Skin epidermis (tissue), 12 donors: ENCODE measurements around the gene BIN2.
"Not testable (repeated sequence)": the region's sequence is repeated elsewhere in the genome, so short reads cannot be mapped to it uniquely, and the experiment has no call there.

Experiments used
- H3K27ac ChIP-seq, 21 experiments: fragments of 200-600 bp; sonication (generic) in 11 of 21; one replicate each; pipeline ENCODE4 v1.5.0; 2020; ENCODE audit warnings: mild to moderate bottlenecking in 3 of 21, inconsistent platforms in 2 of 21, moderate library complexity in 2 of 21
- H3K4me3 ChIP-seq, 7 experiments: fragments of 200-600 bp; sonication (generic) in 2 of 7; one replicate each; pipeline ENCODE4 v1.5.0; 2020; ENCODE audit warnings: inconsistent platforms in 2 of 7, mild to moderate bottlenecking in 2 of 7, moderate library complexity in 1 of 7

BIN2 gene

GRCh38 chr12:51320695-51321320 lies 3.2 kb downstream of the BIN2 start:
- Histone ChIP-seq H3K4me3 (no peak overlapping the region), H3K27ac (peak overlapping the region in 14 of 21 experiments; percentile 12 to 99 (median 73))

- H3K4me3 ChIP-seq = no peak overlapping the region
- H3K27ac ChIP-seq = peak overlapping the region in 13 of 21 experiments; percentile 12 to 99 (median 76)
Measured at GRCh38 chr12:51320311-51320694, 3.7 kb downstream of the BIN2 start.

GRCh38 chr12:51318846-51319599 lies 5.0 kb downstream of the BIN2 start:
- no peak overlapping the region for H3K4me3 ChIP-seq
- peak overlapping the region in 16 of 21 experiments; percentile 7 to 99 (median 54) for H3K27ac ChIP-seq

- not testable (repeated sequence) for H3K4me3 ChIP-seq
- H3K27ac ChIP-seq = peak overlapping the region in 13 of 21 experiments; percentile 2 to 99 (median 65)
Measured at GRCh38 chr12:51318057-51318806, 5.7 kb downstream of the BIN2 start.

GRCh38 chr12:51311389-51311788 lies 12.6 kb downstream of the BIN2 start:
- Histone ChIP-seq H3K4me3 (no peak overlapping the region), H3K27ac (no peak overlapping the region)

- peak overlapping the region in 6 of 21 experiments; percentile 16 to 34 (median 23) for H3K27ac ChIP-seq
- no peak overlapping the region for H3K4me3 ChIP-seq
Measured at GRCh38 chr12:51307655-51308593, 16.1 kb downstream of the BIN2 start.

- Histone ChIP-seq H3K4me3 (no peak overlapping the region), H3K27ac (no peak overlapping the region)
Measured at GRCh38 chr12:51306507-51306906, 17.5 kb downstream of the BIN2 start.

- H3K4me3 ChIP-seq = not testable (repeated sequence)
Measured at GRCh38 chr12:51300768-51301167, 23.2 kb downstream of the BIN2 start.

GRCh38 chr12:51295651-51296050 lies 28.3 kb downstream of the BIN2 start:
- Histone ChIP-seq H3K4me3 (no peak overlapping the region), H3K27ac (no peak overlapping the region)

More at GRCh38 chr12:51300768-51301167, 23.2 kb downstream of the BIN2 start:
- H3K27ac ChIP-seq = not testable (repeated sequence)

- not testable (repeated sequence) for H3K27ac ChIP-seq, H3K4me3 ChIP-seq
Measured at GRCh38 chr12:51294097-51294496, 29.9 kb downstream of the BIN2 start.

- Histone ChIP-seq H3K4me3 (no peak overlapping the region), H3K27ac (no peak overlapping the region)
Measured at GRCh38 chr12:51293696-51294095, 30.3 kb downstream of the BIN2 start.

- not testable (repeated sequence) for H3K4me3 ChIP-seq, H3K27ac ChIP-seq
Measured at GRCh38 chr12:51291603-51292513, 32.1 kb downstream of the BIN2 start.

GRCh38 chr12:51285843-51286242 lies 38.1 kb downstream of the BIN2 start:
- Histone ChIP-seq H3K27ac (no peak overlapping the region), H3K4me3 (no peak overlapping the region)

GRCh38 chr12:51281202-51281924 lies 42.6 kb downstream of the BIN2 start:
- Histone ChIP-seq H3K4me3 (no peak overlapping the region), H3K27ac (no peak overlapping the region)

- no peak overlapping the region for H3K4me3 ChIP-seq
Measured at GRCh38 chr12:51275088-51275487, 48.9 kb downstream of the BIN2 start.

GRCh38 chr12:51272810-51273209 lies 51.2 kb downstream of the BIN2 start:
- not testable (repeated sequence) for H3K27ac ChIP-seq, H3K4me3 ChIP-seq

More at GRCh38 chr12:51275088-51275487, 48.9 kb downstream of the BIN2 start:
- H3K27ac ChIP-seq = no peak overlapping the region

GRCh38 chr12:51270951-51271518 lies 52.9 kb downstream of the BIN2 start:
- Histone ChIP-seq H3K4me3 (peak overlapping the region; percentile 51 to 85 (median 70)), H3K27ac (peak overlapping the region in 19 of 21 experiments; percentile 60 to 92 (median 87))
